Heart left ventricle (tissue), 13 donors: ENCODE data around the gene ZW10.

Source experiments
- POLR2A ChIP-seq, 2 donors: fragments of 450-650 bp; IDR thresholded peaks; one replicate each; pipeline ENCODE4 v1.6.1; 2017; ENCODE audit warnings: antibody characterized with exemption in 2 of 2, mild to moderate bottlenecking in 2 of 2, moderate library complexity in 2 of 2
- TF ChIP-seq, protein P1 (sequence below), 12 donors: fragments of 200-600 bp; sonication (generic) in 4 of 12; IDR thresholded peaks; one replicate each; pipeline versions ENCODE4 v1.5.0 to v1.8.0; 2018 to 2022; ENCODE audit warnings: antibody characterized with exemption in 12 of 12, mild to moderate bottlenecking in 5 of 12
- donor health status: ischemic (EF 13 %, LVEDD 7.1; RV severe dilation, severe dysfunction).
- donor health status: DM: no; HTN: yes; CAD: no.
- donor health status: DM: no; HTN: no; CAD: no.
- donor health status: ischemic (EF 25% LVEDD 6.9; RV normal size, moderate dysfunction).
- donor health status: ischemic (EF 25% LVEDD 5.7; RV mildly dilated, moderate dysfunction).
- donor health status: ischemic (EF 35%, LVEDD 5.7; RV mildly dilated, moderate dysfunction).
- donor health status: nonischemic (EF 11% LVEDD 7.7; RV severe dilation, severe dysfunction).
- donor health status: DM: yes; HTN: yes; CAD: no.
- donor health status: PGD.
- donor health status: ischemic (EF 29% LVEDD 5.4; RV normal size, mild dysfunction).
- donor health status: nonischemic (EF 23%, LVEDD 6.1; RV moderate dilation, normal function).

DNA sequence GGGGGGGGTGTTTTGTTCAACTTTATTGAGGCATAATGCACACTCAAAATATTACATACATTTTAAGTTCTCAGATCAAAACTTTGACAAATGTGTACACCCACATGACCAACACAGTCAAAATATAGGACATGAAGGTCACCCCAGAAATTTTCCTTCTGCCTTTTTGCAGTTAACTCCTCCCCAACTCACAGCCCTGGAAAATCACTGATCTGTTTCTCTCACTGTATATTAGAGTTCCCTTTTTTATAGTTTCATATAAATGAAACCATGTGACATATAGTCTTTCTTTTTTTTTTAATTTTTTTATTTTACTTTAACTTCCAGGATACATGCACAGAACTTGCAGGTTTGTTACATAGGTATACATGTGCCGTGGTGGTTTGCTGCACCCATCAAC, 72.0 kb downstream of the ZW10 start:
- TF ChIP-seq, protein P1, sequence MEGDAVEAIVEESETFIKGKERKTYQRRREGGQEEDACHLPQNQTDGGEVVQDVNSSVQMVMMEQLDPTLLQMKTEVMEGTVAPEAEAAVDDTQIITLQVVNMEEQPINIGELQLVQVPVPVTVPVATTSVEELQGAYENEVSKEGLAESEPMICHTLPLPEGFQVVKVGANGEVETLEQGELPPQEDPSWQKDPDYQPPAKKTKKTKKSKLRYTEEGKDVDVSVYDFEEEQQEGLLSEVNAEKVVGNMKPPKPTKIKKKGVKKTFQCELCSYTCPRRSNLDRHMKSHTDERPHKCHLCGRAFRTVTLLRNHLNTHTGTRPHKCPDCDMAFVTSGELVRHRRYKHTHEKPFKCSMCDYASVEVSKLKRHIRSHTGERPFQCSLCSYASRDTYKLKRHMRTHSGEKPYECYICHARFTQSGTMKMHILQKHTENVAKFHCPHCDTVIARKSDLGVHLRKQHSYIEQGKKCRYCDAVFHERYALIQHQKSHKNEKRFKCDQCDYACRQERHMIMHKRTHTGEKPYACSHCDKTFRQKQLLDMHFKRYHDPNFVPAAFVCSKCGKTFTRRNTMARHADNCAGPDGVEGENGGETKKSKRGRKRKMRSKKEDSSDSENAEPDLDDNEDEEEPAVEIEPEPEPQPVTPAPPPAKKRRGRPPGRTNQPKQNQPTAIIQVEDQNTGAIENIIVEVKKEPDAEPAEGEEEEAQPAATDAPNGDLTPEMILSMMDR (IDR thresholded peaks at IDR 0.05) = no peak
- no peak for TF ChIP-seq POLR2A (IDR thresholded peaks at IDR 0.05)
